Measurements from ENCODE around the gene ATRNL1.
"Not testable (repeated sequence)": the region's sequence is repeated elsewhere in the genome, so short reads cannot be mapped to it uniquely, and the experiment has no call there.

ATRNL1 gene

GRCh38 chr10:115777646-115778045 lies 684.5 kb downstream of the ATRNL1 start:
- DNase-seq: no peak

DNA sequence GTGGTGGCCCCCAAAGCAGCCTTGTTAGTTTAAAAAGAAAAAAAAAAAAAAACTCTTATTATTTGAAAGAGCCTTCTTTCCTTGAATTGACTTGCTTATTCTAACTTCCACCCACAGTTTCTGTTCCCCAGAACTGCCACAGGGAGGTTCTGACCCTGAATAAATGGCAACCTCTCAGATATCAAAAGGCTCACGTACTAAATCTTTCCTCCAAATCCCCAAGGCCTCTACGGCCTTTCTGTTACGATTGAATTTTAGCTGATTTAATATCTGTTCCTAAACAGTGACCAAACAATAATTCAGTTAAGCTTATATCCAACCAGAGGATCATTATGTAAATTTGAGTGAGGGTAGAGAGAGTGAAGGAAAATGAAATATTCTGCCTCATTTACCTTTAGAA lies 697.1 kb downstream of the ATRNL1 start:
- DNase-seq: no peak

DNA sequence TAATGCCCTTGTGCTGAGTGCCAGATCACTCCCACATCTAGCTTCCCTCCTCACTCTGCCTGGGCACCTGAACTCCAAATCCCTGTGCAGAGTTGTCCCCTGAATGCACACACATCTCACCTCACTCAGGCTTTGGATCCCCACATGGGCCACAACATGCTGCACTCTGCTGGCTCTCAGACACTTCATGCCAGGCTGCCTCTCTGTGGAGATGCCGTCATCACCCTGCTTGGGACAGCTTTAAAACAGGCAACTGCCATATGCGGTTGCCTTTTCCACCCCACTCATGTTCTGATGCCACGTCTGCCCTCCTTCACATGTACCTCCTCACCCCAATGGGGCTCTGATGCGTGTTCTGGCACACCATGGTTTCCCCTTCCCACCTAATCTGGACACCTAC lies 702.8 kb downstream of the ATRNL1 start:
- no peak for DNase-seq

GRCh38 chr10:115801457-115801856 lies 708.3 kb downstream of the ATRNL1 start:
- no peak for DNase-seq

GRCh38 chr10:115801992-115802391 lies 708.8 kb downstream of the ATRNL1 start:
- no peak for DNase-seq

GRCh38 chr10:115802911-115803310 lies 709.7 kb downstream of the ATRNL1 start:
- no peak for DNase-seq

DNA sequence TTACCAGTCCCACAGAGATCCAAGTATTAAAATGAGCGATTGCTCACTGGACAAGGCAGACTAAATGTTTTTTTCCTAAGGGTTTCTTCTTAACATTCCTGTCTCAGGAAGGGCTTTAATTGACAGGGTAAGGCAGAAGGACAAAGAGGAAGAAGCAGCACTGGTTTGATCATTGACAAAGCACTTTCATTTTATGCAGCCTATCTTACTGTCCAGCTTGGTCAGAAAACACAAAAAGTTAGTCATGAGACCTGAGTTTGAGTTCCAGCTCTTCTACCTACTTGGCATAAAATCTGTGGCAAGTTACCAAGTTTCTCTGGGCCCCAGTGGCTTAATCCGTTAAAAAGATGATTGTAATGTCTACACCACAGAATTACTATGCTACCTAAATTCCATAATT lies 721.4 kb downstream of the ATRNL1 start:
- DNase-seq: no peak

GRCh38 chr10:115818012-115818411 lies 724.8 kb downstream of the ATRNL1 start:
- no peak for DNase-seq

GRCh38 chr10:115826396-115826795 lies 733.2 kb downstream of the ATRNL1 start:
- no peak for DNase-seq

DNA sequence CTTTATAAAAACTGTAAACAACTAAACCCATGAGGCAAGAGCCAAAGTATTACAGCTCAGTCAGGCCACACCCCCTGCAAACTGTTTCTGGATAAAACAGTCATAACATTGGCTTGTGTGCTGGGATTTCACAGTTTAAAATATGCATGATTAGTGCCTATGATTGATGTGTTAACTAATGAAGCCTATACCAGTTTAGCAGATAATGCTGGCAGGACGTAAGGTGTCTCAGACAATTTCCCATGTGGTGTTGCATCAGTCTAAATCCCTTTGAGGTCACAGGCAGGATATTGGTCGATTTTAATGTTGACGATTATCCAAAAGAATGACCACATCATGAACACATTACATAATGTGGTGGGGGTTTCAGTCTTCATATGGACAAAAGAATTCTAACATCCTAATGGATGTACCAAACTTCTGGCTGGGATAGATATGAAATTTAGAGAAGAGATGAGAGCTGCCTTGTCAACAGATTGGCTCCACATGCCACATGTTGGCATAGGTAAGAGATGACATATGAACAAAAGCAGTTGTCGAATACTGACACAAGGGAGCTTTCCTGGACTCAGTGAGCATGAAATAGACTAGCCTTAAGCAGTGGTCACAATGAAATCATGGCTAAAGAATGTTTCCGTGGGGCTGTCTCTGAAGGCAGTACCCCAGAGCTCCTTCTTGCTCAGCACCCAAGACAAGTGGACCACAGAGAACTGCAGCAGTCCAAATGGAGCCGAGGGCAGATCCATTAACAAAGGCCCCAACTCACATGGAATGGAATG lies 734.3 kb downstream of the ATRNL1 start:
- no peak for DNase-seq

- not testable (repeated sequence) for DNase-seq
Measured at GRCh38 chr10:115828182-115828581, 735.0 kb downstream of the ATRNL1 start.

DNA sequence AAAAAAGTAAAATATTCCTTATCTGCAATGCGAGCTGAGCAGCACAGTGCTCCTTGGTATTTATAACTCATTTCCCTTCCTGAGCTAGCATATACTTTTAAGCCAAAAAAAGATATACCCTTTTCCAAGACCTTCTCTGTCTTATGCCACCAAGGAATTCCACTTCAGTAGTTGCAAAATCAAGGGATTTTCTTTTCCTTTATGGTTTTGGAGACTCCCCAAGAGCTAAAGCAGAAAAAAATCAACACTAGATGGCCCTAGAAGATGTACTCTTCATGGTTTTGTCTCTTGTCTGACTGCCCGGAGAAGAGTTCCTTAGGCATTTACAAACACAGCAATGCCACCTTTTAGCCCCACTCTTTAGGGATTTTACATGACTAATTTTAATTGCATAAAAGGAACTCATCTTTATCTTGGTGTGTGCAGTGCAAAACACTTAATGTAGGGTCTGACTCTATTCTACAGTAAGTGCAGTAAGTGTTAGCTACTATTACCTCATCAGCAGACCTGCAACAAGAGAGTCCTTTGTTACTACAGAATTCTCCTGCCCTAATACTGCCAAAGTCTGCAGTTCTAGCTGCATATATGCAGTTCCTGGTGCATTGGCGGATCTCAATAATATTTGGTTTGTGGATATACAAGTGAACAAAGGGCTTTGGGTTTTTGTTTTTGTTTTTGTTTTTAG lies 736.5 kb downstream of the ATRNL1 start:
- DNase-seq: no peak

GRCh38 chr10:115830265-115830970 lies 737.3 kb downstream of the ATRNL1 start:
- DNase-seq: no peak

GRCh38 chr10:115831016-115831415 lies 737.9 kb downstream of the ATRNL1 start:
- DNase-seq: no peak

DNA sequence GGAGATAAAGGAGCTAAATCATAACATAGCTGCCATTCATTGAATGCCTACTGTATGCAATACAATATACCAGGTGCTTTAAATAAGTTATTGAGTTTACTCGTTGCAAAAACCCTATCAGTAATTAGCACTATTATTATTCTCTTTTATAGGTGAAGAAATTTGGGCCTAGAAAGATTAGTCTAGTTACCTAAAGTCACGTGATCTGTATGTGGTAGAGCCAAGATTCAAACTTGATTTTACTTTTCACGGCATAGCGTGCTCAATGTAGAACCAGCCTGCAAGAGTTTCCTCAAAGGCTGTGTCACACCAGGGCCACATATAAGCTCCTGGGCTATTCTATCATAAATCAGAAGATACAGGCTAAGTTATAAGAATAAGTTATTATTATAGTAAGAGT lies 740.0 kb downstream of the ATRNL1 start:
- no peak for DNase-seq

DNA sequence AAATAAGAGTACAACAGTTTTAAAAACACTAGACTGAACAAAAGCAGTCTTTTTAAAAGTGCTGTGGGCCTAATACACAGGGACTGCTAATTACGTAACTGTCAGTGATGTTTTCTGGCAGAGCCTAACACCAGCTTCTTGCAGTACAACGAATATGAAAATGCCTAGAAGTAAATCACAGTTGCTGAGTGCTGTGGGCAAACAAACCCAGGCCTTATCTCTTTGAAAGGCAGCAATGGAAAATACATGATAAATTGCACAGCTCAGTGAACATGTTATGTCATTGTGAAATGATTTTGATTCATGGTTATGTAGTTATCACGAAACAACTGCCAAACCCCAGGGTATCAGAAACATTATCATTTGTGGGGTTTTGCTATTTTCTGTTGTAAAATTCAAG lies 751.4 kb downstream of the ATRNL1 start:
- DNase-seq: peak; percentile 8

DNA sequence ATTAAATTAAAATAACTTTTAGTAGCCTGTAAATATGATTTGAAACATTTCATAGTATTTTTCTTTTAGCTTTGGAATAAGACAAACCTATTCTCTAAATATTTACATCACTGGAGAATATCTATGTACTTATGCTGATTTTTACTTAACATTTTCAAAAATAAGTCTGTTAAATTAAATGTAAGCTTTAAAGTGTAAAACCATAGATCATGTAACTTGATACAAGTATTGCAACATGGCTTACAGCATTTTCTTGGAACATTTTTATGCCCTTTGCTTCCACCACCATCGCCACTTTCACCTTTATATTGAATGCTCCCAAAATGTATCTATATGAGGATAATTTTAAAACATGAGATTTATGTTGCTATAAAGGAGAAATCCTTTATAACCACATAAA lies 752.8 kb downstream of the ATRNL1 start:
- no peak for DNase-seq

DNA sequence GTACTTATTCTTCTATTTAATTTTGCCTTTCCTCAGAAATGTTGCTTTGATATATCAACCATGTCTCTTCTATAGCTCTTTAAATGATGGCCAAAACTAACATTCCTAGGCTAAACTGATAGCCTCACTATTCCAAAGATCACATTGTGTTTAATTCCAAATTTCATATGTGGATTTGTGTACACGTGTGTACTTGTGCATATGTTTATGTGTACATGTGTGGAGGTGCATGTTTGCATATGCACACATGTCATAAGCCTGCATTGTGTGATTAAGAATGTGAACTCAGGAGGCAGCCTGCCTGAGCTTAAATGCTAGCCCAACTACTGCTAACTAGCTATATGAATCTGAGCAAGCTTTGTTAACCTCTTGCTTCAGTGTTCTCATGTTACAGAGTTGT lies 753.4 kb downstream of the ATRNL1 start:
- DNase-seq: no peak

GRCh38 chr10:115849197-115849596 lies 756.0 kb downstream of the ATRNL1 start:
- DNase-seq: no peak

- no peak for DNase-seq
Measured at GRCh38 chr10:115850666-115851065, 757.5 kb downstream of the ATRNL1 start.

GRCh38 chr10:115851695-115852094 lies 758.5 kb downstream of the ATRNL1 start:
- DNase-seq: no peak

DNA sequence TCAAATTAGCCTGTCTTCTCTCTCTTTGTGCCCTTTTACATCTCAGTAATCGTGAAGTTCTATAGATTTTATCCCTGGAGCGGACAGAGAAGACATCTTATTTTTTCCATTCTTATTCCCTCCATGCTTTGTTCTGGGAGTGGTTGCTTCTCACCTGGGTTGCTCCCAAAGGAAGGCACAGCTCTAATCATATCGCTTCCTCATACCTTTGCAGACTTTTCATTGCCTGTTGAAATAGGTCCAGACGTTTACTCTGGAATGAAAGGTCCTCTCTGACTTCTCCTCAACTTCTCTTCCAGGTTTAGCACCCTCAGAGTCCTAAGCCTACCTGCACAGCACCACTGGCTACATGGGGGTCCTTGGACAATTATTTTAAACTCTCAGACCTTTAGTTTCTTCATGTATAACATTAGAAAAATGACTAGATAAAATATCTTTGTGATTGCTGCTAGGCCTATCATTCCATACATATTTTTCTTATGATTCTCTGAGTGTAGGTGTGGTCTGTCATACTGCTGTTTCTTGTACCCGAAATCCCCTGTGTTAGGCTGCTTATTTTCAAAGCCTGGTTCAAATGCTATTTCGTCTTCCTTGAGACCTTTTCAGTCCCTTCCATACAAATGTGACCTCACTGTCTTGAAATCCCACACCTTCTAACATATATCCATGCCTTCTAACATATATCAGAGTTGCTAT lies 761.7 kb downstream of the ATRNL1 start:
- DNase-seq: no peak

DNA sequence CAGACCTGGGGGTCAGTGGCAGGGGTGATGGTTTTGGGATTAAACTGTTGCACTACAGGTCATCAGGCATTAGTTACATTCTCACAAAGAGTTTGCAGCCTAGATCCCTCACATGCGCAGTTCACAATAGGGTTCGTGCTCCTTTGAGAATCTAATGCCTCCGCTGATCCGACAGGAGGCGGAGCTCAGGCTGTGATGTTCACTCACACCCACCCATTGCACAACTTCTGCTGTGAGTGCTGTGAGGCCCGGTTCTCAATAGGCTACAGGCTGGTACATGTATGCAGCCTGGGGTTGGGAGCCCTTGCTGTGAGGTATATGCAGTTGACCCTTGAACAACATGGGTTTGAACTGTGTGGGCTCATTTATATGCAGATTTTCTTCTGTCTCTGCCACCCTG lies 763.4 kb downstream of the ATRNL1 start:
- no peak for DNase-seq
